ENCODE data around the gene GM2A. TPM values are rescaled to one million over a fixed set of nuclear protein-coding genes. Genes with fewer than 3 reads are reported as not detected.

The GM2A gene
- total and polyA plus RNA-seq, 9 of the 15 experiments (the other 6 are each of a cell fraction or from before 2014, with no cell fraction given): 5.8 to 36.0 (median 10.0) TPM

GRCh38 chr5:151227918-151228447 lies 25.0 kb upstream of the GM2A start:
- Histone ChIP-seq H3K36me3 (ENCODE audit: control insufficient read depth, insufficient read depth, low read length) (no peaks in the 10 kb centered on the region), H3K27me3 (ENCODE audit: control insufficient read depth in 2 of 2, insufficient read depth in 2 of 2, low read length in 2 of 2) (peaks cover 5 to 7% of the 10 kb centered on the region in 2 experiments; a peak in 4 of 5 replicates), H3K79me2 (ENCODE audit: control insufficient read depth, insufficient read depth, low read length) (no peaks in the 10 kb centered on the region; the same call in 2 of the 3 replicates), H3K4me1 (replicated peaks in 1 of 2; ENCODE audit: control insufficient read depth in 2 of 2, insufficient read depth in 2 of 2, low read length in 2 of 2) (peaks cover 7 to 13% of the 10 kb centered on the region in 2 experiments; a peak in 4 of 5 replicates), H2AFZ (ENCODE audit: low read depth, low read length) (no peak overlapping the region), H3K4me2 (ENCODE audit: insufficient read depth, low read length) (no peak overlapping the region), H3K9me3 (replicated peaks; ENCODE audit: control insufficient read depth, insufficient read depth, low read depth, low read length) (no peaks in the 10 kb centered on the region), H3K9ac (ENCODE audit: insufficient read depth in 1 of 2, low read depth in 2 of 2, low read length in 2 of 2) (no peak overlapping the region), H3K4me3 (no peak overlapping the region), H3K9me1 (ENCODE audit: control insufficient read depth, insufficient read depth, low read length) (no peaks in the 10 kb centered on the region), H3K27ac (ENCODE audit: extremely low read depth, low read depth, low read length) (no peak overlapping the region), H4K20me1 (replicated peaks; ENCODE audit: control insufficient read depth, insufficient read depth, low read length) (no peaks in the 10 kb centered on the region)
- no peak for ATAC-seq
- ChIA-PET POLR2A (interaction anchor here (0.6 kb wide), 1 partner anchor 737 kb away, joined by 4 read pairs; no protein-coding TSS in a partner anchor), CTCF (ENCODE audit: low intra/inter-chr PET ratio) (no interaction called here)
- FAIRE-seq: no peak
- intact Hi-C loops (cut with micrococcal nuclease) (no loop called here), in situ Hi-C loops (cut with MboI) (no loop called here)
- BruUV-seq (replicated peaks): no TSS peak
- TF ChIP-seq PHF21A (IDR thresholded peaks at IDR 0.05; ENCODE audit: borderline replicate concordance, low read depth) (no peak), ZNF12 (CRISPR knock-in tag; IDR thresholded peaks at IDR 0.05) (peak; percentile 94)
- WGBS (ENCODE audit: insufficient coverage, low coverage, missing lambda C conversion rate): 11% methylated on average over 6 of the region's 6 CpGs
- DNase-seq (ENCODE audit: extremely low read depth in 1 of 4, low spot score in 3 of 4): no peak

- H3K27ac ChIP-seq (ENCODE audit: extremely low read depth, low read depth, low read length): no peak overlapping the region
- ATAC-seq: no peak
- H3K4me2 ChIP-seq (ENCODE audit: insufficient read depth, low read length): no peak overlapping the region
- no peaks in the 10 kb centered on the region for H3K9me3 ChIP-seq (replicated peaks; ENCODE audit: control insufficient read depth, insufficient read depth, low read depth, low read length)
- FAIRE-seq: no peak
- H3K79me2 ChIP-seq (ENCODE audit: control insufficient read depth, insufficient read depth, low read length): no peaks in the 10 kb centered on the region
- POLR2A ChIA-PET: no interaction called here
- no TSS peak for BruUV-seq (replicated peaks)
- in situ Hi-C loops (cut with MboI): no loop called here
- CTCF ChIA-PET (ENCODE audit: low intra/inter-chr PET ratio): no interaction called here
- H3K9me1 ChIP-seq (ENCODE audit: control insufficient read depth, insufficient read depth, low read length): no peaks in the 10 kb centered on the region
- peaks cover 5 to 9% of the 10 kb centered on the region in 2 experiments; a peak in 4 of 5 replicates for H3K27me3 ChIP-seq (ENCODE audit: control insufficient read depth in 2 of 2, insufficient read depth in 2 of 2, low read length in 2 of 2)
- H4K20me1 ChIP-seq (replicated peaks; ENCODE audit: control insufficient read depth, insufficient read depth, low read length): no peaks in the 10 kb centered on the region
- 23% methylated on average over 2 of the region's 2 CpGs for WGBS (ENCODE audit: insufficient coverage, low coverage, missing lambda C conversion rate)
- intact Hi-C loops (cut with micrococcal nuclease): no loop called here
- no peak overlapping the region for H3K4me3 ChIP-seq
- peaks cover 2 to 3% of the 10 kb centered on the region in 2 experiments; a peak in 2 of 5 replicates for H3K4me1 ChIP-seq (replicated peaks in 1 of 2; ENCODE audit: control insufficient read depth in 2 of 2, insufficient read depth in 2 of 2, low read length in 2 of 2)
- no peaks in the 10 kb centered on the region for H3K36me3 ChIP-seq (ENCODE audit: control insufficient read depth, insufficient read depth, low read length)
- no peak overlapping the region for H3K9ac ChIP-seq (ENCODE audit: insufficient read depth in 1 of 2, low read depth in 2 of 2, low read length in 2 of 2)
- H2AFZ ChIP-seq (ENCODE audit: low read depth, low read length): no peak overlapping the region
- no peak for DNase-seq (ENCODE audit: extremely low read depth in 1 of 4, low spot score in 3 of 4)
- TF ChIP-seq ZNF232 (CRISPR knock-in tag; IDR thresholded peaks at IDR 0.05) (no peak), ELF1 (tag; IDR thresholded peaks at IDR 0.05) (no peak), ZNF551 (CRISPR knock-in tag; IDR thresholded peaks at IDR 0.05) (no peak), SETDB1 (IDR thresholded peaks at IDR 0.05; ENCODE audit: low read length) (no peak), ELF2 (CRISPR knock-in tag; IDR thresholded peaks at IDR 0.05) (no peak), ZNF274 (IDR thresholded peaks at IDR 0.05; ENCODE audit: borderline replicate concordance, low read depth, low read length) (no peak), PURB (CRISPR knock-in tag; IDR thresholded peaks at IDR 0.05; ENCODE audit: low read depth) (no peak), GTF2E2 (tag; IDR thresholded peaks at IDR 0.05) (no peak), ZNF778 (CRISPR knock-in tag; IDR thresholded peaks at IDR 0.05) (no peak), ZFP1 (CRISPR knock-in tag; IDR thresholded peaks at IDR 0.05) (no peak)
- TF ChIP-seq, protein P1, sequence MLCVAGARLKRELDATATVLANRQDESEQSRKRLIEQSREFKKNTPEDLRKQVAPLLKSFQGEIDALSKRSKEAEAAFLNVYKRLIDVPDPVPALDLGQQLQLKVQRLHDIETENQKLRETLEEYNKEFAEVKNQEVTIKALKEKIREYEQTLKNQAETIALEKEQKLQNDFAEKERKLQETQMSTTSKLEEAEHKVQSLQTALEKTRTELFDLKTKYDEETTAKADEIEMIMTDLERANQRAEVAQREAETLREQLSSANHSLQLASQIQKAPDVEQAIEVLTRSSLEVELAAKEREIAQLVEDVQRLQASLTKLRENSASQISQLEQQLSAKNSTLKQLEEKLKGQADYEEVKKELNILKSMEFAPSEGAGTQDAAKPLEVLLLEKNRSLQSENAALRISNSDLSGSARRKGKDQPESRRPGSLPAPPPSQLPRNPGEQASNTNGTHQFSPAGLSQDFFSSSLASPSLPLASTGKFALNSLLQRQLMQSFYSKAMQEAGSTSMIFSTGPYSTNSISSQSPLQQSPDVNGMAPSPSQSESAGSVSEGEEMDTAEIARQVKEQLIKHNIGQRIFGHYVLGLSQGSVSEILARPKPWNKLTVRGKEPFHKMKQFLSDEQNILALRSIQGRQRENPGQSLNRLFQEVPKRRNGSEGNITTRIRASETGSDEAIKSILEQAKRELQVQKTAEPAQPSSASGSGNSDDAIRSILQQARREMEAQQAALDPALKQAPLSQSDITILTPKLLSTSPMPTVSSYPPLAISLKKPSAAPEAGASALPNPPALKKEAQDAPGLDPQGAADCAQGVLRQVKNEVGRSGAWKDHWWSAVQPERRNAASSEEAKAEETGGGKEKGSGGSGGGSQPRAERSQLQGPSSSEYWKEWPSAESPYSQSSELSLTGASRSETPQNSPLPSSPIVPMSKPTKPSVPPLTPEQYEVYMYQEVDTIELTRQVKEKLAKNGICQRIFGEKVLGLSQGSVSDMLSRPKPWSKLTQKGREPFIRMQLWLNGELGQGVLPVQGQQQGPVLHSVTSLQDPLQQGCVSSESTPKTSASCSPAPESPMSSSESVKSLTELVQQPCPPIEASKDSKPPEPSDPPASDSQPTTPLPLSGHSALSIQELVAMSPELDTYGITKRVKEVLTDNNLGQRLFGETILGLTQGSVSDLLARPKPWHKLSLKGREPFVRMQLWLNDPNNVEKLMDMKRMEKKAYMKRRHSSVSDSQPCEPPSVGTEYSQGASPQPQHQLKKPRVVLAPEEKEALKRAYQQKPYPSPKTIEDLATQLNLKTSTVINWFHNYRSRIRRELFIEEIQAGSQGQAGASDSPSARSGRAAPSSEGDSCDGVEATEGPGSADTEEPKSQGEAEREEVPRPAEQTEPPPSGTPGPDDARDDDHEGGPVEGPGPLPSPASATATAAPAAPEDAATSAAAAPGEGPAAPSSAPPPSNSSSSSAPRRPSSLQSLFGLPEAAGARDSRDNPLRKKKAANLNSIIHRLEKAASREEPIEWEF (CRISPR knock-in tag; IDR thresholded peaks at IDR 0.05): no peak
These were observed 24.0 kb upstream of the GM2A start for GRCh38 chr5:151228986-151229385.
